Mesothelial cell of epicardium (in vitro differentiated cells): ENCODE data around the gene MCF2L2. TPM values are rescaled to one million over a fixed set of nuclear protein-coding genes. Genes with fewer than 3 reads are reported as not detected.
A peak's percentile ranks its signal among the peaks of the same experiment; 100 is the strongest.
"Not testable (repeated sequence)": the region's sequence is repeated elsewhere in the genome, so short reads cannot be mapped to it uniquely, and the experiment has no call there.

ENCODE experiments used
- DNase-seq, 2 experiments: peaks; one replicate each; pipeline ENCODE4 v3.0.0; 2021; ENCODE audit warnings: low spot score in 2 of 2; ENCODE audit not compliant: unreplicated experiment in 2 of 2
- H3K27ac Mint-ChIP-seq: 2 replicates; pipeline ENCODE4 v1.8.0; 2021; ENCODE audit warnings: mixed read lengths
- H3K27me3 Mint-ChIP-seq: 2 replicates; pipeline ENCODE4 v1.8.0; 2021; ENCODE audit warnings: low read depth, mixed read lengths
- H3K36me3 Mint-ChIP-seq: 2 replicates; pipeline ENCODE4 v1.8.0; 2021; ENCODE audit warnings: mixed read lengths
- H3K4me1 Mint-ChIP-seq: 2 replicates; pipeline ENCODE4 v1.8.0; 2021; ENCODE audit warnings: mixed read lengths
- H3K4me3 Mint-ChIP-seq: 2 replicates; pipeline ENCODE4 v1.8.0; 2021; ENCODE audit warnings: mild to moderate bottlenecking, moderate library complexity, mixed read lengths
- H3K9me3 Mint-ChIP-seq: 2 replicates; pipeline ENCODE4 v1.8.0; 2021; ENCODE audit warnings: mixed read lengths
- total RNA-seq: library from RNA; stranded (reverse); gene quantifications from 3 replicates; pipeline ENCODE4 v1.2.1, GENCODE V29; 2021
- TF ChIP-seq, protein P1 (sequence below): fragments of 200-600 bp; sonication (generic); IDR thresholded peaks from one replicate; pipeline ENCODE4 v1.5.0; 2021; ENCODE audit warnings: antibody characterized with exemption; ENCODE audit not compliant: unreplicated experiment

Gene MCF2L2, protein sequence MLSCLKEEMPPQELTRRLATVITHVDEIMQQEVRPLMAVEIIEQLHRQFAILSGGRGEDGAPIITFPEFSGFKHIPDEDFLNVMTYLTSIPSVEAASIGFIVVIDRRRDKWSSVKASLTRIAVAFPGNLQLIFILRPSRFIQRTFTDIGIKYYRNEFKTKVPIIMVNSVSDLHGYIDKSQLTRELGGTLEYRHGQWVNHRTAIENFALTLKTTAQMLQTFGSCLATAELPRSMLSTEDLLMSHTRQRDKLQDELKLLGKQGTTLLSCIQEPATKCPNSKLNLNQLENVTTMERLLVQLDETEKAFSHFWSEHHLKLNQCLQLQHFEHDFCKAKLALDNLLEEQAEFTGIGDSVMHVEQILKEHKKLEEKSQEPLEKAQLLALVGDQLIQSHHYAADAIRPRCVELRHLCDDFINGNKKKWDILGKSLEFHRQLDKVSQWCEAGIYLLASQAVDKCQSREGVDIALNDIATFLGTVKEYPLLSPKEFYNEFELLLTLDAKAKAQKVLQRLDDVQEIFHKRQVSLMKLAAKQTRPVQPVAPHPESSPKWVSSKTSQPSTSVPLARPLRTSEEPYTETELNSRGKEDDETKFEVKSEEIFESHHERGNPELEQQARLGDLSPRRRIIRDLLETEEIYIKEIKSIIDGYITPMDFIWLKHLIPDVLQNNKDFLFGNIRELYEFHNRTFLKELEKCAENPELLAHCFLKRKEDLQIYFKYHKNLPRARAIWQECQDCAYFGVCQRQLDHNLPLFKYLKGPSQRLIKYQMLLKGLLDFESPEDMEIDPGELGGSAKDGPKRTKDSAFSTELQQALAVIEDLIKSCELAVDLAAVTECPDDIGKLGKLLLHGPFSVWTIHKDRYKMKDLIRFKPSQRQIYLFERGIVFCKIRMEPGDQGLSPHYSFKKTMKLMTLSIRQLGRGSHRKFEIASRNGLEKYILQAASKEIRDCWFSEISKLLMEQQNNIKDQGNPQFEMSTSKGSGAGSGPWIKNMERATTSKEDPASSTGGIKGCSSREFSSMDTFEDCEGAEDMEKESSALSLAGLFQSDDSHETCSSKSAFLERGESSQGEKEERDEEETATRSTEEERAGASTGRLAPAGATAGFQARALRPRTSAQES
- total RNA-seq: 2.0 to 3.4 TPM (median 3.1 TPM) in 3 replicates

DNA sequence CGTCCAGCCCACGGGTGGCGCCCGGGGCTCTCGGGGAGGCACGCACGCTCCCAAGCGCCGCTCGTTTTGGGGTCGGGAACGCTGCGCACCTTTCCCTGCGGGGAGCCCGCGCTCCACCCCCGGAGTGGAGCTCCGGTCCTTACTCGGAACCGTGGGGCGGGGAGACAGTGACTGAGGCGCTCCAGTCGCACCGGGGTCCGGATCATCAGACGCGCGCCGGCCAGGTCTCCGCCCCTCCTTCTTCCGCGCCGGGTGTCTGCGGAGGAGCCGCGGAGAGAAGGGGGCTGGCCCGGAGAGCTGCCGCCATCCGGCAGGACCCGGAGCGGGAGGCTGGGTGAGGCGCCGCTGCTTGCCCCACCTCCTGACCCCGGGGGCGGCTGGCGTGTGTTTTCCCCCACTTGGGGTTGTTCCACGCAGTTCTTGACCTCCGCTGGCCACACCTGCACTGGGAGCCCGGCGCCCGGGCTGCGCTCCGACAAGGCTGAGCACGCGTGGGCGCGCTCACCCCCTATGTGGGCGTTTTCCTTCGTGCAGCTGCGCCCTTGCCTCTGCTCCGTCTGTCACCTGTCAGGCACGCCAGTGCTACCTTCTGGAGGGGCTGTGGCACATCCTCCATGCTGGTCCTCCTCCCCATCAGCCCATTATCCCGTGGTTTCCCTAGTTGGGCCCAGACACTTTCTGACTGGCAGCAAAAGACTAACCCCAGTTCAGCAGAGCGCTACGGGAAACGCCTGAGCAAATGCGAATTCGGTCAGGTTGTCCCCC is at the start of gene MCF2L2:
Gene MCF2L2, minus strand, starts transcription at position 173 of the 765 bp plus-strand sequence. CDS start 642 bp downstream, outside the sequence.
- Mint-ChIP-seq H3K27ac (no peak within 1 kb of the TSS), H3K27me3 (peaks cover 76% of the 10 kb centered on the region)
- peak; percentile 32 to 64 for DNase-seq

DNA sequence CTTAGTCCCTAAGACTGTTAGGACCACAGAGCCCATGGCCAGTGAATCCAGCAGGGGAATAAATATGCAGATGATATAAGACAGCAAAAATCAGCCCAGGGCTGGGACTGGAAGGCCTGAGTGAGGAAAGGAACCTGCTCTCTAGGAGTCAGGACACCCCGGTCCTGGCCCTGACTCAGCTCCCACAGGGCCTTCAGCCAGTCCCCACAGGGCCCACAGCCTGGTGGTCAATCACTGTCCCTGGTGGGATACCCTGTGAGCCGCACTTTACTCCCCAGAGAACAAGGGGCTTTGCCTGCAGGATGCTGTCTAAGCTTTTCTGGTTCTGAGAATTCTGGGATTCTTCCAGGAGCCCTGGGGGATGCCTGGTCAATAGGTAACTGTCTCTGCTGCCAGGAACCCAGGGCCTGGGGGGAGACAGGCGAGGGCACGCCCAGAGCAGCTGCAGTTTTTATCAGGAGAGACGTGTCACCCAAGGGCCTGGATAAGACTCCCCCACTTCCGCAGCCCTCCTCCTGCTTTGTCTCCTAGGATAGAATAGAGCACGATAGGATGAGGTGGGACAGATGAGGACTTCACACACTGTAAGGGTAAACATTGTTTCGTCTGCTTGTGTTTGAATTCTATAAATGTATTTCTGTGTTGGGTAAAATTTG is 49.5 kb upstream of the MCF2L2 start:
- DNase-seq: no peak
- Mint-ChIP-seq H3K27ac (peak overlapping the region; percentile 30), H3K9me3 (no peaks in the 10 kb centered on the region), H3K4me1 (peaks cover 18% of the 10 kb centered on the region), H3K27me3 (peaks cover 2% of the 10 kb centered on the region), H3K36me3 (no peaks in the 10 kb centered on the region), H3K4me3 (no peak overlapping the region)
- TF ChIP-seq, protein P1, sequence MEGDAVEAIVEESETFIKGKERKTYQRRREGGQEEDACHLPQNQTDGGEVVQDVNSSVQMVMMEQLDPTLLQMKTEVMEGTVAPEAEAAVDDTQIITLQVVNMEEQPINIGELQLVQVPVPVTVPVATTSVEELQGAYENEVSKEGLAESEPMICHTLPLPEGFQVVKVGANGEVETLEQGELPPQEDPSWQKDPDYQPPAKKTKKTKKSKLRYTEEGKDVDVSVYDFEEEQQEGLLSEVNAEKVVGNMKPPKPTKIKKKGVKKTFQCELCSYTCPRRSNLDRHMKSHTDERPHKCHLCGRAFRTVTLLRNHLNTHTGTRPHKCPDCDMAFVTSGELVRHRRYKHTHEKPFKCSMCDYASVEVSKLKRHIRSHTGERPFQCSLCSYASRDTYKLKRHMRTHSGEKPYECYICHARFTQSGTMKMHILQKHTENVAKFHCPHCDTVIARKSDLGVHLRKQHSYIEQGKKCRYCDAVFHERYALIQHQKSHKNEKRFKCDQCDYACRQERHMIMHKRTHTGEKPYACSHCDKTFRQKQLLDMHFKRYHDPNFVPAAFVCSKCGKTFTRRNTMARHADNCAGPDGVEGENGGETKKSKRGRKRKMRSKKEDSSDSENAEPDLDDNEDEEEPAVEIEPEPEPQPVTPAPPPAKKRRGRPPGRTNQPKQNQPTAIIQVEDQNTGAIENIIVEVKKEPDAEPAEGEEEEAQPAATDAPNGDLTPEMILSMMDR: no peak

More for the DNA sequence above, at the start of gene MCF2L2:
- Mint-ChIP-seq H3K36me3 (no peaks in the 10 kb centered on the region), H3K4me1 (peaks cover 11% of the 10 kb centered on the region), H3K4me3 (peak within 1 kb of the TSS; percentile 78), H3K9me3 (no peaks in the 10 kb centered on the region)
- TF ChIP-seq, protein P1: no peak

DNA sequence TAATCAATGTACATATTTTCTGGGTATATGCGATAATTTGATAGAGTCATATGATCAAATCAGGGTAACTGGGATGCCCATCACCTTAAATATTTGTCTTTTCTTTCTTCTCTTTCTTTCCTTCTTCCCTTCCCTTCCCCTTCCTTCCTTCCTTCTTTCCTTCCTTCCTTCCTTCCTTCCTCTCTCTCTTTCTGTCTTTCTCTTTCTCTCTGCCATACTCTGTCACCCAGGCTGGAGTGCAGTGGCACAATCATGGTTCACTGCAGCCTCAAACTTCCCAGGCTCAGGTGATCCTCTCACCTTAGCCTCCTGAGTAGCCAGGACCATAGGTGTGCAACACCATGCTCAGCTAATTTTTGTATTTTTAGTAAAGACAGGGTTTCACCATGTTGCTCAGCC is 47.3 kb upstream of the MCF2L2 start:
- H3K9me3 Mint-ChIP-seq, DNase-seq, H3K27me3 Mint-ChIP-seq, H3K27ac Mint-ChIP-seq, H3K4me3 Mint-ChIP-seq, H3K36me3 Mint-ChIP-seq: not testable (repeated sequence)
- peaks cover 18% of the 10 kb centered on the region for H3K4me1 Mint-ChIP-seq

DNA sequence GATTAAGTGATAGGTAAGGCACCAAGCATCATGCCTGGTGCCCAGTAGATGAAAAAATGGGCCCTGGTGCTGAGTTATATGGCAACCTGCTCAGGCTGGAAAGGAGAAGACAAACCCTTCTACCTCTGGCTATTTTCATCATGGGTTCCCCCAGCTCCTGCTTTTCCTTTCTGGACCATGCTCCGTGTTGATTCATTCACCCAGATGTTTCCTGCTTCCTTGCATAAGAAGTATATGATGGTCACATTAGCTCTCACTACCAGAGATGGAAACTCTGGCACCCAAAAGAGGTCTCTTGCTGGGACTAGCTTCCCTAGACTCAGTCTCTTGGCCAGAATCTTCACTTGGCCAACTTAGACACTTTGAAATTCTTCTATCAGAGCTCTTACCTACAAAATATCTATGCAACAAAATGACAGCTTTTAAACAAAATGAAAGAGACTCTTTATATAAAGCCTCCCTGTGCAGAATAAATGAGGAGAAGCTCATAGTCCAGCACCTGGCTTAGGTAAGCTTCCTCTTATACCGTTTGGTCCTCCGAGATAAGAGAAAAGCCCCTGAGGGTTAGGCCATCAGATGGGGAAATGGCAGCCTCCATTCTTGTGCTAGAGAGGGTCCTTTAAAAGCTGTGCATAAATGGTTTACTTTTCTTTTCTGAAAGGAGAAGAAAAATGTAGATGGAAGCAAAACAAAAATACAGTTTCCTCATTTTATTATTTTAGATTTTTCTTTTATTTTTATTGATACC is 46.8 kb upstream of the MCF2L2 start:
- peaks cover 18% of the 10 kb centered on the region for H3K4me1 Mint-ChIP-seq
- H3K4me3 Mint-ChIP-seq: no peak overlapping the region
- no peaks in the 10 kb centered on the region for H3K9me3 Mint-ChIP-seq
- no peak for DNase-seq
- H3K36me3 Mint-ChIP-seq: no peaks in the 10 kb centered on the region
- no peak overlapping the region for H3K27ac Mint-ChIP-seq
- H3K27me3 Mint-ChIP-seq: peaks cover 2% of the 10 kb centered on the region
- TF ChIP-seq, protein P1: no peak

DNA sequence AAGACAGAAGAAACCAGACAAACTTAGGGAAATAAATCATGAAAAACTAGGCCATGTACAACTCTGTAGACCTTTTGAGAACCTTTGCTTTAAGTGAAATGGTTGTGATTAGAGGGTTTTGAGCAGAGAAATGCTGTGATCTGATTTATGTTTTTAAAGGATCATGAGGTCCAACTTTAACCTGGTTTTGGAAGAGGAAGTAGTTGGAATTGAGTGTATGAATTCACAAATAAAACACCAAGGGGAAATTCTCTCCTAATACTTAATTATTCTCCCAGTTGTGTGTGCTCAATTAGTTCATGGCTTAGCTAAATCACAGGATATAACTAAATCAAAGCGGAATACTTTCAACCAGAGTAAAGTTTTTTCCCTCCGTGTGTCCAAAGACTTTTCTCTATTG is 45.5 kb upstream of the MCF2L2 start:
- Mint-ChIP-seq H3K27me3 (peaks cover 2% of the 10 kb centered on the region), H3K4me3 (no peak overlapping the region), H3K4me1 (peaks cover 14% of the 10 kb centered on the region), H3K36me3 (no peaks in the 10 kb centered on the region), H3K27ac (no peak overlapping the region), H3K9me3 (no peaks in the 10 kb centered on the region)
- no peak for DNase-seq
- TF ChIP-seq, protein P1: no peak
